ENCODE data around the gene OR4Q3. TPM values are rescaled to one million over a fixed set of nuclear protein-coding genes. Genes with fewer than 3 reads are reported as not detected.
"Not testable (repeated sequence)": the region's sequence is repeated elsewhere in the genome, so short reads cannot be mapped to it uniquely, and the experiment has no call there.

The OR4Q3 gene
- total RNA-seq, 1 experiment from 2014 or later: not detected

DNA sequence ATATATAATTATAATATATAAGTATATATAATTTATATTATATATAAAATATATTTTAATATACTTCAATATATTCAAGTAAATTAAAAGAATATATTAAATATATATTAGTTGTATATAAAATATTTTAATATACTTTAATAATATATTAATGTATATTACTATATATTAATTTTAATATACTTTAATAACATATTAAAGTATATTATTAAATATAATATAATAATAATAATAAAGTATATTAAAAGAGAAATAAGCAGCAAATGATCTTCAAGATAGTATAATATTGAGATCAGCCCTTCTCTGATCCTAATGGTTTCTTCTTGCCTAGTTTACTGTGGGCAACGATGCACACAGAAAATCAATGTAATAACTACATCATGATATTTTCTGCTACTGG is 32.2 kb downstream of the OR4Q3 start:
- Histone ChIP-seq H3K79me2 (ENCODE audit: low read depth) (no peaks in the 10 kb centered on the region), H3K9me2 (ENCODE audit: insufficient read depth) (no peaks in the 10 kb centered on the region), H4K20me1 (ENCODE audit: insufficient read depth) (no peaks in the 10 kb centered on the region), H3K4me2 (no peak overlapping the region), H3F3A (ENCODE audit: insufficient read depth, low read depth) (no peaks in the 10 kb centered on the region), H3K36me3 (ENCODE audit: low read depth) (no peaks in the 10 kb centered on the region), H3K9me3 (ENCODE audit: insufficient read depth, low read depth) (no peaks in the 10 kb centered on the region), H3K27me3 (ENCODE audit: insufficient read depth, low read depth) (no peaks in the 10 kb centered on the region), H2AFZ (no peak overlapping the region), H3K4me1 (replicated peaks; ENCODE audit: insufficient read depth) (no peaks in the 10 kb centered on the region), H3K27ac (no peak overlapping the region), H3K4me3 (no peak overlapping the region)
- ChIA-PET POLR2A (ENCODE audit: unreplicated experiment) (no interaction called here), CTCF (no interaction called here)
- no TSS peak for BruUV-seq (replicated peaks)
- no peak for TF ChIP-seq EZH2 (IDR thresholded peaks at IDR 0.05; ENCODE audit: low read depth)
- TF ChIP-seq, protein P1, sequence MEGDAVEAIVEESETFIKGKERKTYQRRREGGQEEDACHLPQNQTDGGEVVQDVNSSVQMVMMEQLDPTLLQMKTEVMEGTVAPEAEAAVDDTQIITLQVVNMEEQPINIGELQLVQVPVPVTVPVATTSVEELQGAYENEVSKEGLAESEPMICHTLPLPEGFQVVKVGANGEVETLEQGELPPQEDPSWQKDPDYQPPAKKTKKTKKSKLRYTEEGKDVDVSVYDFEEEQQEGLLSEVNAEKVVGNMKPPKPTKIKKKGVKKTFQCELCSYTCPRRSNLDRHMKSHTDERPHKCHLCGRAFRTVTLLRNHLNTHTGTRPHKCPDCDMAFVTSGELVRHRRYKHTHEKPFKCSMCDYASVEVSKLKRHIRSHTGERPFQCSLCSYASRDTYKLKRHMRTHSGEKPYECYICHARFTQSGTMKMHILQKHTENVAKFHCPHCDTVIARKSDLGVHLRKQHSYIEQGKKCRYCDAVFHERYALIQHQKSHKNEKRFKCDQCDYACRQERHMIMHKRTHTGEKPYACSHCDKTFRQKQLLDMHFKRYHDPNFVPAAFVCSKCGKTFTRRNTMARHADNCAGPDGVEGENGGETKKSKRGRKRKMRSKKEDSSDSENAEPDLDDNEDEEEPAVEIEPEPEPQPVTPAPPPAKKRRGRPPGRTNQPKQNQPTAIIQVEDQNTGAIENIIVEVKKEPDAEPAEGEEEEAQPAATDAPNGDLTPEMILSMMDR (conservative IDR thresholded peaks at IDR 0.05): no peak
- intact Hi-C loops (cut with micrococcal nuclease; ENCODE audit: unreplicated experiment): no loop called here
- DNase-seq: no peak

DNA sequence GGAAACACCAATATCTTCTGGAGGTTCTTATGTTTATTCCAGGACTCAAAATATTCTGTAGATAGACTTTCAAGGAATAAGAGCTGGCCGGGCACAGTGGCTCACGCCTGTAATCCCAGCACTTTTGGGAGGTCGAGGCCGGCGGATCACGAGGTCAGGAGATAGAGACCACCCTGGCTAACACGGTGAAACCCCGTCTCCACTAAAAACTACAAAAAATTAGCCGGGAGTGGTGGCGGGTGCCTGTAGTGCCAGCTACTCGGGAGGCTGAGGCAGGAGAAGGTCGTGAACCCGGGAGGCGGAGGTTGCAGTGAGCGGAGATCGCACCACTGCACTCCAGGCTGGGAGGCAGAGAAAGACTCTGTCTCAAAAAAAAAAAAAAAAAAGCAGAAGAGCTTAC is 42.5 kb downstream of the OR4Q3 start:
- H3K27me3 ChIP-seq (ENCODE audit: insufficient read depth, low read depth); DNase-seq; H3K36me3 ChIP-seq (ENCODE audit: low read depth); H3K9me2 ChIP-seq (ENCODE audit: insufficient read depth); H3F3A ChIP-seq (ENCODE audit: insufficient read depth, low read depth); H3K27ac ChIP-seq; BruUV-seq (replicated peaks); POLR2A ChIA-PET (ENCODE audit: unreplicated experiment); H2AFZ ChIP-seq; H3K4me3 ChIP-seq; H4K20me1 ChIP-seq (ENCODE audit: insufficient read depth); H3K9me3 ChIP-seq (ENCODE audit: insufficient read depth, low read depth); H3K79me2 ChIP-seq (ENCODE audit: low read depth); intact Hi-C loops (cut with micrococcal nuclease; ENCODE audit: unreplicated experiment); CTCF ChIA-PET; H3K4me1 ChIP-seq (replicated peaks; ENCODE audit: insufficient read depth); H3K4me2 ChIP-seq: not testable (repeated sequence)

DNA sequence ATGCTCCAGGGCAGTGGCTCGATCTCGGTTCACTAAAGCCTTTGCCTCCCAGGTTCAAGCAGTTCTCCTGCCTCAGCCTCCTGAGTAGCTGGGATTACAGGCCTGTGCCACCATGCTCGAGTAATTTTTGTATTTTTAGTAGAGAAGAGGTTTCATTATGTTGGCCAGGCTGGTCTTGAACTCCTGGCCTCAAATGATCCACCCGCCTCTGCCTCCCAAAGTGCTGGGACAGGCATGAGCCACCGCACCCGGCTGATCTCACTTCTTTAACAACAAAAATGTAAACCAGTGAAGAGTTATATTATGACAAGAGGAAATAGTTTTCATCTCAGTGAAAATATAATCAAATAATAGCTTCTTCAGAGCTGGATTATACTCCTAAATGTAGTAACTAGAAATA is 43.9 kb downstream of the OR4Q3 start:
- H3K79me2 ChIP-seq (ENCODE audit: low read depth); POLR2A ChIA-PET (ENCODE audit: unreplicated experiment); BruUV-seq (replicated peaks); H3F3A ChIP-seq (ENCODE audit: insufficient read depth, low read depth); H3K27me3 ChIP-seq (ENCODE audit: insufficient read depth, low read depth); CTCF ChIA-PET; intact Hi-C loops (cut with micrococcal nuclease; ENCODE audit: unreplicated experiment); H3K36me3 ChIP-seq (ENCODE audit: low read depth); H4K20me1 ChIP-seq (ENCODE audit: insufficient read depth); H3K4me1 ChIP-seq (replicated peaks; ENCODE audit: insufficient read depth); H2AFZ ChIP-seq; H3K27ac ChIP-seq; DNase-seq; H3K9me2 ChIP-seq (ENCODE audit: insufficient read depth); H3K4me3 ChIP-seq; H3K9me3 ChIP-seq (ENCODE audit: insufficient read depth, low read depth); H3K4me2 ChIP-seq: not testable (repeated sequence)

DNA sequence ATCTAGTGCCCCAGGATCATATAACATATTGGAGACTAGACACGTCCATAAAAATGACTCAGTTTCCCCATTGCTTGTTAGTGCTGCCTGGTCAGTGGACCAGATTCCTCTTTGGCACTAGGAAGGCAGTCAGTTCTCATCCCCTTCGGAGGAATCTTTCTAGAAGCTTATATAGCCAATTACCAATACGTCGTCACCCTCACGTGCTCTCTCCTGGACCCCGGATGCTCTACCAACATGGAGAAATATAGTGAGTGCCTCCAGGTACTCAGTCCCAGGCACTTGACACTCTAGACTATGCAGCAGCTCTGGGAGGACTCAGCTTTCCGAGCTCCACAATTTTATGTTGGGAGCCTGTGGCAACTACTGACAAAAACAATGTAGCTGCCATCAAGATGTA is 44.8 kb downstream of the OR4Q3 start:
- H3K36me3 ChIP-seq (ENCODE audit: low read depth); BruUV-seq (replicated peaks); H3K9me3 ChIP-seq (ENCODE audit: insufficient read depth, low read depth); H3F3A ChIP-seq (ENCODE audit: insufficient read depth, low read depth); H4K20me1 ChIP-seq (ENCODE audit: insufficient read depth); H3K4me3 ChIP-seq; H3K27ac ChIP-seq; H2AFZ ChIP-seq; H3K4me1 ChIP-seq (replicated peaks; ENCODE audit: insufficient read depth); H3K79me2 ChIP-seq (ENCODE audit: low read depth); H3K4me2 ChIP-seq; intact Hi-C loops (cut with micrococcal nuclease; ENCODE audit: unreplicated experiment); H3K9me2 ChIP-seq (ENCODE audit: insufficient read depth); DNase-seq; H3K27me3 ChIP-seq (ENCODE audit: insufficient read depth, low read depth); POLR2A ChIA-PET (ENCODE audit: unreplicated experiment): not testable (repeated sequence)
- CTCF ChIA-PET: interaction anchor here (0.7 kb wide), 1 partner anchor 901 kb away, joined by 3 read pairs; the partner anchor contains the start of gene ANG

DNA sequence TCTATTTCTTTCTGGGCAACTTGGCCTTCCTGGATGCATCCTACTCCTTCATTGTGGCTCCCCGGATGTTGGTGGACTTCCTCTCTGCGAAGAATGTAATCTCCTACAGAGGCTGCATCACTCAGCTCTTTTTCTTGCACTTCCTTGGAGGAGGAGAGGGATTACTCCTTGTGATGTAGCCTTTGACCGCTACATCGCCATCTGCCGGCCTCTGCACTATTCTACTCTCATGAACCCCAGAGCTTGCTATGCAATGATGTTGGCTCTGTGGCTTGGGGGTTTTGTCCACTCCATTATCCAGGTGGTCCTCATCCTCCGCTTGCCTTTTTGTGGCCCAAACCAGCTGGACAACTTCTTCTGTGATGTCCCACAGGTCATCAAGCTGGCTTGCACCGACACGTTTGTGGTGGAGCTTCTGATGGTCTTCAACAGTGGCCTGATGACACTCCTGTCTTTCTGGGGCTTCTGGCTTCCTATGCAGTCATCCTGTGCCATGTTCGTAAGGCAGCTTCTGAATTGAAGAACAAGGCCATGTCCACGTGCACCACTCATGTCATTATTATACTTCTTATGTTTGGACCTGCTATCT is 53.2 kb downstream of the OR4Q3 start:
- H3K27me3 ChIP-seq (ENCODE audit: insufficient read depth, low read depth); H2AFZ ChIP-seq; CTCF ChIA-PET; H4K20me1 ChIP-seq (ENCODE audit: insufficient read depth); H3K36me3 ChIP-seq (ENCODE audit: low read depth); H3K27ac ChIP-seq; POLR2A ChIA-PET (ENCODE audit: unreplicated experiment); DNase-seq; H3K4me3 ChIP-seq; H3K79me2 ChIP-seq (ENCODE audit: low read depth); intact Hi-C loops (cut with micrococcal nuclease; ENCODE audit: unreplicated experiment); BruUV-seq (replicated peaks); H3K9me3 ChIP-seq (ENCODE audit: insufficient read depth, low read depth); H3F3A ChIP-seq (ENCODE audit: insufficient read depth, low read depth); H3K9me2 ChIP-seq (ENCODE audit: insufficient read depth); H3K4me1 ChIP-seq (replicated peaks; ENCODE audit: insufficient read depth); H3K4me2 ChIP-seq: not testable (repeated sequence)

Other genes starting within 250 kb of the OR4Q3 start
- not detected in 2 replicates for gene OR11H2, start 29.7 kb upstream of the OR4Q3 start, total RNA-seq (2021)
- not detected in 2 replicates for gene OR4M1, start 29.9 kb downstream of the OR4Q3 start, total RNA-seq (2021)
- not detected in 2 replicates for gene OR4N2, start 60.2 kb downstream of the OR4Q3 start, total RNA-seq (2021)
- not detected in 2 replicates for gene OR4K2, start 131.6 kb downstream of the OR4Q3 start, total RNA-seq (2021)
- not detected in 2 replicates for gene OR4K5, start 177.0 kb downstream of the OR4Q3 start, total RNA-seq (2021)
- gene OR4K1, start 187.3 kb downstream of the OR4Q3 start, total RNA-seq (2021): not detected in 2 replicates
- not detected in 2 replicates for gene OR4K15, start 232.0 kb downstream of the OR4Q3 start, total RNA-seq (2021)